Tongue (tissue), 2 donors: ENCODE data around the gene CNPY1. TPM values are rescaled to one million over a fixed set of nuclear protein-coding genes. Genes with fewer than 3 reads are reported as not detected.
A peak's percentile ranks its signal among the peaks of the same experiment; 100 is the strongest.
"Not testable (repeated sequence)": the region's sequence is repeated elsewhere in the genome, so short reads cannot be mapped to it uniquely, and the experiment has no call there.

Experiments
- DNase-seq: peaks from one replicate; pipeline ENCODE4 v3.0.0-alpha.2; 2015
- total RNA-seq: library from RNA; depleted of rRNA; stranded (reverse); fragments of >200 nt; gene quantifications from one replicate; pipeline ENCODE4 v1.2.3, GENCODE V29; 2014

Gene CNPY1
- total RNA-seq = not detected

DNA sequence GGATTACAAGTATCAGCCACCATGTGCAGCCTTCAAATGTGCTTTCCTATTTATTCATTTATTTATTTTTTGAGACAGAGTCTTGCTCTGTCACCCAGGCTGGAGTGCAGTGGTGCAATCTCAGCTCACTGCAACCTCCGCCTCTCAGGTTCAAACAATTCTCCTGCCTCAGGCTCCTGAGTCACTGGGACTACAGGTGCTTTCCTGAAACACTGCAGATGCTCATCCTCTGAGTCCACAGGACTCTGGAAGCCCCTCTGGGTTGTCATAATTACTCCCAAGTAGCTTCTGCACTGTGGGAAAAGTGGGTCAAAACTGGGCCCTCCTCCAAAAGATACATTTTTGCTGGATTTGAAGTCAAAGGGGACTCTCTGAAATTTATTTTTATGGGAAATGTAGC lies at the start of gene CNPY1:
TSS of gene CNPY1 (minus strand) at position 111 of the 400 bp plus-strand sequence. CDS start 630 bp downstream, outside the sequence.
- DNase-seq = not testable (repeated sequence)

DNA sequence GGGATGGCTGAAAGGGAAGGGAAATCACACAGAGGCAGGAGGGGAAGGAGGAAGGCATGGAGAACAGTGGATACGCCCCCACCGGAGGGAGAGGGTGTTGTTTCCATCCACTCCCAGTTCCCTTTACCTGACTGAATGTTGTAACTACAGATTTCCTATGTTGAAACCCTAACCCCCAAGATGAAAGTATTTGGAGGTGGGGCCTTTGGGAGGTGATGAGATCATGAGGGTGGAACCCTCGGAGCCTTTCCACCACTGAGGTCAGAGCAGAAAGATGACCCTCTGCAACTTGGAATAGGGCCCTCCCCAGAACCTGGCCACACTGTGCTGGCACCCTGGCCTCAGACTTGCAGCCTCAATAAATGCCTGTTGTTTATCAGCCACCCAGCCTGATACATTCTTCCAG lies 48.6 kb upstream of the CNPY1 start:
- DNase-seq = no peak

GRCh38 chr7:155594163-155594732 lies 47.9 kb upstream of the CNPY1 start:
- peak; percentile 56 for DNase-seq

GRCh38 chr7:155593461-155594162 lies 47.3 kb upstream of the CNPY1 start:
- DNase-seq = no peak

- no peak for DNase-seq
Observed at GRCh38 chr7:155591055-155591775, 44.9 kb upstream of the CNPY1 start.

DNA sequence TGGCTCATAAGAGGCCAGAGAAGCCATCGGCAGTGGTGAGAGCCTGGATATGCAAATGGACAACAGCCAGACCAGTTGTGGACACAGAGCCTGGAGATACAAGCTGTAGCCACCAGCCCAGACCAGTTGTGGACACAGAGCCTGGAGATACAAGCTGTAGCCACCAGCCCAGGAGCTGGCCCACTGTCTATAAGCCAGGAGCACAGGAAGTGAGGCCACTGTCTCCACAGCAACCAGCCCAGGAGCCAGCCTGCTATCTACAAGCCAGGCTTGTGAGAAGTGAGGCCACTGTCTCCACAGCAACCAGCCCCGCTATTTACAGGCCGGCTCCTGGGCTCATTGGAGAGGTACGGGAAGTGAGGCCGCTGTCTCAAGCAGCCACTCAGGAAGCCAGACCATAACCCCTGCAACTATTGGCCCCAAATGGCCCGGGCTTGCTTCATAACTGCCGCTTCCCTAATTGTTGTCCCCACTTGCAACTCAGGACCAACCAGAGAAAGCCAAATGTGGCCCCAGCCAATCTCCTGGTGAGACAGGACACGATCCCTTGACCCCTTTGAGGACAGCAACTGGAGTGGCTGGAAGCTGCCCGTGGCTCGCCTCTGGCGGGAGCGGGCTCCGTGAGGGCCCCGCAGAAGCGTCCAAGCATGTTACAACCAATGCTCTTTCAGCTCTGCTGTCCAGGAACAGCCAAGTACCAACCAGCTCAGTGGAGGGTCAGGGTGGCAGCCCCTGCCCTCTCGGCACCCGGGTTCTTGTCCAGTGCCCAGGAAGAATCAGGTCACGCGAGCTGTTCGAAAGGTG lies 44.1 kb upstream of the CNPY1 start:
- no peak for DNase-seq

DNA sequence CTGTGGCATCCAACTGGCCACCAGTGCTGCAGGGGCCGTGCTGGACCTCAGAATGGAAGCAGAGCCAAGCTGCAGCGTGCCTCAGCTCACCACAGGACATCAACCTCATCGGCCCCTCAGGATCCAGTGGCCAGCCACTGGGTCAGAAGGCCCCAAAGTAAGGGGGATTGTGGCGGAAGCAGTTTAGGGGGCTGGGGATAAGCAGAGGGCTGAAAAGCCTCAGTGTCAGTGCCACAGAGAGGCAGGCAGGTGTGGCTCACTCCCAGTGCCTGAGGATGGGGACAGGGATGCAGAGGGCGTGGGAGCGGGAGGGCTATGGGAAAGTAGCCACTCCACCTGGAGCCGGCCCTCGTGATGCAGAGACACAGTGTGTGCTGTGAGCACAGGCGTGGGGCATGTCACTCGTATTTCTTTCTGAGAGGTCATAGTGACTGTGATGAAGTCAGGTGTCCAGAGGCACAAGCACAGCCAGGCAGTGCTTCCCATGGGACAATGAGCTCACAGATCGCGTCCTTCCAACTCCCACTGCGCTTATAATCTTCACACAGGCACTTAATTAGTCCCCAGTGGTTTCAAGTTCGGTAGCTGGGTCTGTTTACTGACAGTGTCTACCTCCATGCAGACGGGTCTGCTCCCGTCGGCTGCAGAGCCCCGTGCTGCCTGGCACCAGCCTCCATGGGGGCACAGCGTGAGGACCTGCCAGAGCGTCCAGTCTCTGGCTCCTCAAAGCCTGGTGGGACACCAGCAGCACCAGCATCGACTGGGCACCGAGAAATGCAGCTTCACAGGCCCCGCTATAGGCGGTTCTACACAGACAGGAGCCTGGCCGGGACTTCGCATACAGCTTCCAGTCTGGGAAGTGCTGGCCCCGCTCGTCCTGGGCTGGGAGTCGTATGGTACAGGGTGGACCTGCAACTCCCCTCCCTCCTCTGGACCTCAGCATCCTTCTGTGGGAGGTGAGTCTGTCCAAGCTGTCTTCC lies 42.9 kb upstream of the CNPY1 start:
- DNase-seq = no peak

DNA sequence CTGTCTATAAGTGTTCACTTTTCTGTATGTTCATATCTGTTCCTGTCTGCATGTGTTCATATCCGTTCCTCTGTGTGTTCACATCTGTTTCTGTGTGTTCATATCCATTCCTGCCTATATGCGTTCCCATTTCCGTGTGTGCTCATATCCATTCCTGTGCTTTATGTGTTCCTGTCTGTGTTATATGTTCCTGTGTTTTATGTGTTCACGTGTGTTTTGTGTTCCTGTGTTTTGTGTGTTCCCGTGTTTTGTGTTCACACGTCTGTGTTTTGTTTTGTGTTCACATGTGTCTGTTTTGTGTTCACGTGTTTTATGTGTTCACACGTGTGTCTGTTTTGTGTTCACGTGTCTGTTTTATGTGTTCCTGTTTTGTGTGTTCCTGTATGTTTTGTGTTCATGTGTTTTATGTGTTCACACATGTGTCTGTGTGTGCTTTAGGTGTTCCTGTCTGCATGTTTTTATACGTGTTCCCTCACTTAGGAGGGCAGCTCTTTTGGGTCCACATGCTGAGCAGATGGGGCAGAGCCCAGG lies 42.2 kb upstream of the CNPY1 start:
- no peak for DNase-seq

- no peak for DNase-seq
Observed at GRCh38 chr7:155587486-155587885, 41.1 kb upstream of the CNPY1 start.

DNA sequence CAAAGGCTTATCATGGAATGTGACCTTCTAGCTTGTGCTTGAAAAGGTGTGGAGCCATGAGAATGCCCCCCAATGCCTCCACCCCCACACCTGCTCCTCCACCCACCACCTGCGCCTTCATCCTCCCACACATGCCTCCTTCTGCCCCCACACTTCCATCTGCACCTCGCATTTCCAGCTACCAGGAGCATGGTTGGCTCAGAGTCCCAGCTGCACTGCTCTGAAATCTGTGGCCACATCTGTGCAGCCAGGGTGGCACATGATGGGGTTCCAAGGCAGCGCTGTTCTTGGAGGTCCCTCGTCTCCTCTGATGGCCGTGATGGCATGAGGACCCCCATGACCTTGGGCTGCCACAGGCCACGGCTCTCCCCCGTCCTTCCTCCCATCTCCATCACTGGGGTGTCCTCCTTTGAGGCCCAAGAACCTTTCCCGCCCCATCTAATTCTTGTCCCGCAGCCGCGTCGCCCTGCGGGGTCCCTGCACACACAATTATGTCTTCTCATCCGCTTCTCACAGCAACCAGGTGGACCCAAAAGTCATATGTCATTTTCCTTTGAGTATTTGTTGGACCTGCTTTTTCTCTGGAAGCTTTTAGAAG lies 40.6 kb upstream of the CNPY1 start:
- no peak for DNase-seq

- no peak for DNase-seq
Observed at GRCh38 chr7:155585951-155586350, 39.6 kb upstream of the CNPY1 start.

- DNase-seq = no peak
Observed at GRCh38 chr7:155585532-155585895, 39.2 kb upstream of the CNPY1 start.

- peak; percentile 69 for DNase-seq
Observed at GRCh38 chr7:155584763-155585531, 38.6 kb upstream of the CNPY1 start.

- no peak for DNase-seq
Observed at GRCh38 chr7:155584261-155584660, 37.9 kb upstream of the CNPY1 start.

GRCh38 chr7:155583636-155584035 lies 37.3 kb upstream of the CNPY1 start:
- no peak for DNase-seq

GRCh38 chr7:155581954-155582353 lies 35.6 kb upstream of the CNPY1 start:
- no peak for DNase-seq

GRCh38 chr7:155581107-155581830 lies 34.9 kb upstream of the CNPY1 start:
- no peak for DNase-seq

DNA sequence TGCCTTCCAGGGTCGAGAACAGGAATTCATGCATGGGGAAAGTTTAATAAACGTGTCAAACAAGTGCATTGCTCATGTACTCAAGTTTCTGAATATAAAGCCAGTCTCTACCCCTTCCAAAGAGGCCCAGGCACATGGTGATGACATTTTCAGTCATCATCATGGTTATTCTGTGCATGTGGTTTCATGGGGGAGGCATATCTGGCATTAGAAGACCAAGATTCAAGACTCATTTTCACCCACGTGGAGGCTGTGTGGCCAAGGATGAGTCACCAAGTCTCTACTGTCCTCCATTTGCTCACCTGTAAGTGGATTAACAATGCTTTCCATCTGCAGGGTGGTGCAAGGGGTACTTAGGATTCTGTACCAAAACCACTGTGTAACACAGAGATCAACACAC lies 34.0 kb upstream of the CNPY1 start:
- no peak for DNase-seq

- no peak for DNase-seq
Observed at GRCh38 chr7:155579565-155579964, 33.2 kb upstream of the CNPY1 start.
